ENCODE results near the gene CCNYL1. TPM values are rescaled to one million over a fixed set of nuclear protein-coding genes. Genes with fewer than 3 reads are reported as not detected.
"Not testable (repeated sequence)": the region's sequence is repeated elsewhere in the genome, so short reads cannot be mapped to it uniquely, and the experiment has no call there.

Gene CCNYL1
- total RNA-seq, 1 experiment from 2014 or later: 43.0 TPM

- in situ Hi-C loops (cut with HindIII; ENCODE audit: low sequenced_read_pairs): no loop called here
- no peak for DNase-seq (ENCODE audit: low spot score)
These were observed 46.6 kb downstream of the CCNYL1 start for GRCh38 chr2:207758025-207758424.

GRCh38 chr2:207759890-207760289 lies 48.5 kb downstream of the CCNYL1 start:
- in situ Hi-C loops (cut with HindIII; ENCODE audit: low sequenced_read_pairs): no loop called here
- no peak for DNase-seq (ENCODE audit: low spot score)

GRCh38 chr2:207760453-207760852 lies 49.0 kb downstream of the CCNYL1 start:
- in situ Hi-C loops (cut with HindIII; ENCODE audit: low sequenced_read_pairs): no loop called here

GRCh38 chr2:207761426-207761825 lies 50.0 kb downstream of the CCNYL1 start:
- DNase-seq (ENCODE audit: low spot score); in situ Hi-C loops (cut with HindIII; ENCODE audit: low sequenced_read_pairs): not testable (repeated sequence)

More at GRCh38 chr2:207760453-207760852, 49.0 kb downstream of the CCNYL1 start:
- no peak for DNase-seq (ENCODE audit: low spot score)

GRCh38 chr2:207762146-207762545 lies 50.7 kb downstream of the CCNYL1 start:
- in situ Hi-C loops (cut with HindIII; ENCODE audit: low sequenced_read_pairs): no loop called here
- no peak for DNase-seq (ENCODE audit: low spot score)

GRCh38 chr2:207763303-207763917 lies 52.0 kb downstream of the CCNYL1 start:
- in situ Hi-C loops (cut with HindIII; ENCODE audit: low sequenced_read_pairs): no loop called here
- no peak for DNase-seq (ENCODE audit: low spot score)

GRCh38 chr2:207764096-207764630 lies 52.7 kb downstream of the CCNYL1 start:
- no peak for DNase-seq (ENCODE audit: low spot score)

GRCh38 chr2:207765547-207765946 lies 54.1 kb downstream of the CCNYL1 start:
- in situ Hi-C loops (cut with HindIII; ENCODE audit: low sequenced_read_pairs): no loop called here
- no peak for DNase-seq (ENCODE audit: low spot score)

More at GRCh38 chr2:207764096-207764630, 52.7 kb downstream of the CCNYL1 start:
- in situ Hi-C loops (cut with HindIII; ENCODE audit: low sequenced_read_pairs): no loop called here

GRCh38 chr2:207766041-207766551 lies 54.7 kb downstream of the CCNYL1 start:
- in situ Hi-C loops (cut with HindIII; ENCODE audit: low sequenced_read_pairs): no loop called here
- no peak for DNase-seq (ENCODE audit: low spot score)

GRCh38 chr2:207766697-207767460 lies 55.4 kb downstream of the CCNYL1 start:
- no peak for DNase-seq (ENCODE audit: low spot score)
- in situ Hi-C loops (cut with HindIII; ENCODE audit: low sequenced_read_pairs): no loop called here

GRCh38 chr2:207767461-207768167 lies 56.2 kb downstream of the CCNYL1 start:
- no peak for DNase-seq (ENCODE audit: low spot score)
- in situ Hi-C loops (cut with HindIII; ENCODE audit: low sequenced_read_pairs): no loop called here

- in situ Hi-C loops (cut with HindIII; ENCODE audit: low sequenced_read_pairs): no loop called here
- no peak for DNase-seq (ENCODE audit: low spot score)
These were observed 56.9 kb downstream of the CCNYL1 start for GRCh38 chr2:207768168-207768865.

GRCh38 chr2:207768866-207769596 lies 57.6 kb downstream of the CCNYL1 start:
- in situ Hi-C loops (cut with HindIII; ENCODE audit: low sequenced_read_pairs): no loop called here
- DNase-seq (ENCODE audit: low spot score): no peak

- DNase-seq (ENCODE audit: low spot score): no peak
- in situ Hi-C loops (cut with HindIII; ENCODE audit: low sequenced_read_pairs): no loop called here
These were observed 59.4 kb downstream of the CCNYL1 start for GRCh38 chr2:207770602-207771404.

GRCh38 chr2:207771421-207771820 lies 60.0 kb downstream of the CCNYL1 start:
- no peak for DNase-seq (ENCODE audit: low spot score)
- in situ Hi-C loops (cut with HindIII; ENCODE audit: low sequenced_read_pairs): no loop called here

- DNase-seq (ENCODE audit: low spot score): no peak
These were observed 60.8 kb downstream of the CCNYL1 start for GRCh38 chr2:207772081-207772843.

GRCh38 chr2:207772844-207773205 lies 61.4 kb downstream of the CCNYL1 start:
- in situ Hi-C loops (cut with HindIII; ENCODE audit: low sequenced_read_pairs): no loop called here

More at GRCh38 chr2:207772081-207772843, 60.8 kb downstream of the CCNYL1 start:
- in situ Hi-C loops (cut with HindIII; ENCODE audit: low sequenced_read_pairs): no loop called here

More at GRCh38 chr2:207772844-207773205, 61.4 kb downstream of the CCNYL1 start:
- DNase-seq (ENCODE audit: low spot score): no peak

Data from G401 (cell line).